Erythroblast (primary cell): ENCODE results near the gene TGFBR2.
"Not testable (repeated sequence)": the region's sequence is repeated elsewhere in the genome, so short reads cannot be mapped to it uniquely, and the experiment has no call there.

Experiments used
- DNase-seq, 2 experiments: peaks; one replicate each; lab custom pipeline; 2025; lab: John Stamatoyannopoulos, UW
- GATA1 ChIP-seq: IDR thresholded peaks from 2 replicates; pipeline ENCODE4 v1.6.1; 2011; ENCODE audit warnings: low read depth, mild to moderate bottlenecking, control low read depth, low read length, moderate library complexity
- POLR2A ChIP-seq: IDR thresholded peaks from 2 replicates; pipeline ENCODE4 v1.6.1; 2011; ENCODE audit warnings: mild to moderate bottlenecking, low read length

The TGFBR2 gene

GRCh38 chr3:30619318-30619717 is 12.9 kb downstream of the TGFBR2 start:
- TF ChIP-seq POLR2A (no peak), GATA1 (no peak)
- DNase-seq, result no peak

- TF ChIP-seq POLR2A (no peak), GATA1 (no peak)
- no peak for DNase-seq
Observed at GRCh38 chr3:30620402-30621360, 14.3 kb downstream of the TGFBR2 start.

- peak; percentile 40 to 73 for DNase-seq
- TF ChIP-seq GATA1, result no peak
- no peak for TF ChIP-seq POLR2A
Observed at GRCh38 chr3:30621576-30621975, 15.2 kb downstream of the TGFBR2 start.

GRCh38 chr3:30622047-30622545 is 15.7 kb downstream of the TGFBR2 start:
- TF ChIP-seq POLR2A (no peak), GATA1 (no peak)
- DNase-seq, result peak in 1 of 2 experiments; percentile 23

- TF ChIP-seq GATA1, result no peak
- no peak for TF ChIP-seq POLR2A
- DNase-seq, result no peak
Observed at GRCh38 chr3:30622790-30623189, 16.4 kb downstream of the TGFBR2 start.

- TF ChIP-seq GATA1 (no peak), POLR2A (no peak)
- no peak for DNase-seq
Observed at GRCh38 chr3:30623351-30623750, 16.9 kb downstream of the TGFBR2 start.

- not testable (repeated sequence) for DNase-seq
Observed at GRCh38 chr3:30624480-30624879, 18.1 kb downstream of the TGFBR2 start.

- no peak for DNase-seq
- TF ChIP-seq GATA1 (no peak), POLR2A (no peak)
Observed at GRCh38 chr3:30625541-30626438, 19.4 kb downstream of the TGFBR2 start.

- TF ChIP-seq POLR2A (no peak), GATA1 (no peak)
- DNase-seq, result peak; percentile 24 to 31
Observed at GRCh38 chr3:30626443-30627180, 20.2 kb downstream of the TGFBR2 start.

GRCh38 chr3:30628205-30628900 is 22.0 kb downstream of the TGFBR2 start:
- DNase-seq, result no peak
- TF ChIP-seq GATA1 (no peak), POLR2A (no peak)

GRCh38 chr3:30628901-30629590 is 22.6 kb downstream of the TGFBR2 start:
- DNase-seq, result peak; percentile 18 to 30
- TF ChIP-seq POLR2A (no peak), GATA1 (no peak)

- no peak for DNase-seq
- TF ChIP-seq GATA1 (no peak), POLR2A (no peak)
Observed at GRCh38 chr3:30629746-30630145, 23.3 kb downstream of the TGFBR2 start.
